ENCODE measurements around the gene TAF3.
A peak's percentile ranks its signal among the peaks of the same experiment; 100 is the strongest.

TAF3 gene

GRCh38 chr10:7944215-7944480 lies 125.8 kb downstream of the TAF3 start:
- TF ChIP-seq CTCF (IDR thresholded peaks at IDR 0.05; ENCODE audit: low read depth, low read length): no peak
- no peak overlapping the region for H3K4me3 ChIP-seq (ENCODE audit: low read depth, low read length)

- no peak for TF ChIP-seq CTCF (IDR thresholded peaks at IDR 0.05; ENCODE audit: low read depth, low read length)
- H3K4me3 ChIP-seq (ENCODE audit: low read depth, low read length): no peak overlapping the region
These were observed 126.2 kb downstream of the TAF3 start for GRCh38 chr10:7944537-7944936.

- TF ChIP-seq CTCF (IDR thresholded peaks at IDR 0.05; ENCODE audit: low read depth, low read length): no peak
- H3K4me3 ChIP-seq (ENCODE audit: low read depth, low read length): no peak overlapping the region
These were observed 126.7 kb downstream of the TAF3 start for GRCh38 chr10:7945034-7945433.

GRCh38 chr10:7945469-7946187 lies 127.3 kb downstream of the TAF3 start:
- no peak overlapping the region for H3K4me3 ChIP-seq (ENCODE audit: low read depth, low read length)
- TF ChIP-seq CTCF (IDR thresholded peaks at IDR 0.05; ENCODE audit: low read depth, low read length): no peak

- no peak for TF ChIP-seq CTCF (IDR thresholded peaks at IDR 0.05; ENCODE audit: low read depth, low read length)
- peak overlapping the region; percentile 8; the same call in 1 of the 2 replicates for H3K4me3 ChIP-seq (ENCODE audit: low read depth, low read length)
These were observed 130.2 kb downstream of the TAF3 start for GRCh38 chr10:7948371-7949000.

- H3K4me3 ChIP-seq (ENCODE audit: low read depth, low read length): no peak overlapping the region
- no peak for TF ChIP-seq CTCF (IDR thresholded peaks at IDR 0.05; ENCODE audit: low read depth, low read length)
These were observed 132.9 kb downstream of the TAF3 start for GRCh38 chr10:7950981-7951847.

- no peak overlapping the region for H3K4me3 ChIP-seq (ENCODE audit: low read depth, low read length)
- no peak for TF ChIP-seq CTCF (IDR thresholded peaks at IDR 0.05; ENCODE audit: low read depth, low read length)
These were observed 134.0 kb downstream of the TAF3 start for GRCh38 chr10:7952266-7952665.
